Muscle of back (tissue), 11 donors: ENCODE measurements around the gene COPRS. TPM values are rescaled to one million over a fixed set of nuclear protein-coding genes. Genes with fewer than 3 reads are reported as not detected.
"Not testable (repeated sequence)": the region's sequence is repeated elsewhere in the genome, so short reads cannot be mapped to it uniquely, and the experiment has no call there.

ENCODE experiments used
- DNase-seq, 3 donors: peaks; one replicate each; pipeline versions ENCODE4 v3.0.0 to v3.0.0-alpha.2; 2013
- polyA plus RNA-seq, 10 donors: library from polyadenylated mRNA; unstranded; fragments of 120-200 nt; gene quantifications; one replicate each; pipeline ENCODE4 v1.2.1, GENCODE V29; 2013; ENCODE audit not compliant: insufficient read length in 10 of 10

Gene COPRS
- polyA plus RNA-seq, 10 donors, result 28.5 to 35.5 (median 33.5) TPM

- DNase-seq, result no peak
Observed at GRCh38 chr17:31854672-31855071, 4.4 kb downstream of the COPRS start.

GRCh38 chr17:31853911-31854470 is 5.1 kb downstream of the COPRS start:
- no peak for DNase-seq

GRCh38 chr17:31845291-31845690 is 13.8 kb downstream of the COPRS start:
- DNase-seq, result peak in 1 of 3 donors; percentile 39

- DNase-seq, result peak; percentile 52 to 89 (median 84)
Observed at GRCh38 chr17:31843070-31843745, 15.8 kb downstream of the COPRS start.

- peak; percentile 72 to 92 (median 89) for DNase-seq
Observed at GRCh38 chr17:31842195-31843069, 16.6 kb downstream of the COPRS start.

GRCh38 chr17:31841850-31842194 is 17.2 kb downstream of the COPRS start:
- DNase-seq, result no peak

GRCh38 chr17:31838636-31839225 is 20.3 kb downstream of the COPRS start:
- no peak for DNase-seq

- DNase-seq, result peak in 1 of 3 donors; percentile 52
Observed at GRCh38 chr17:31835984-31836383, 23.1 kb downstream of the COPRS start.

- DNase-seq, result no peak
Observed at GRCh38 chr17:31834448-31834847, 24.6 kb downstream of the COPRS start.

GRCh38 chr17:31832746-31833145 is 26.3 kb downstream of the COPRS start:
- no peak for DNase-seq

GRCh38 chr17:31830971-31831858 is 27.8 kb downstream of the COPRS start:
- no peak for DNase-seq

GRCh38 chr17:31829649-31830048 is 29.4 kb downstream of the COPRS start:
- DNase-seq, result no peak

GRCh38 chr17:31828955-31829354 is 30.1 kb downstream of the COPRS start:
- not testable (repeated sequence) for DNase-seq

- no peak for DNase-seq
Observed at GRCh38 chr17:31825961-31826691, 32.9 kb downstream of the COPRS start.

GRCh38 chr17:31824766-31825360 is 34.2 kb downstream of the COPRS start:
- no peak for DNase-seq

GRCh38 chr17:31823014-31823413 is 36.0 kb downstream of the COPRS start:
- DNase-seq, result no peak

GRCh38 chr17:31820691-31821435 is 38.2 kb downstream of the COPRS start:
- DNase-seq, result no peak

- DNase-seq, result no peak
Observed at GRCh38 chr17:31819578-31819977, 39.5 kb downstream of the COPRS start.

- not testable (repeated sequence) for DNase-seq
Observed at GRCh38 chr17:31818863-31819262, 40.2 kb downstream of the COPRS start.
